Activated CD4-positive, alpha-beta T cell treated with anti-CD3 and anti-CD28 coated beads, Interleukin-2, Interleukin-6, amounts not matched to agents 100 ng/mL and 50 ng/mL, durations not matched to agents 16 hours and 8 hours (primary cell): ENCODE results near the gene MIB1.
A peak's percentile ranks its signal among the peaks of the same experiment; 100 is the strongest.
"Not testable (repeated sequence)": the region's sequence is repeated elsewhere in the genome, so short reads cannot be mapped to it uniquely, and the experiment has no call there.

Experiments
- DNase-seq: peaks from one replicate; pipeline ENCODE4 v3.0.0-alpha.2; 2020

The MIB1 gene

DNA sequence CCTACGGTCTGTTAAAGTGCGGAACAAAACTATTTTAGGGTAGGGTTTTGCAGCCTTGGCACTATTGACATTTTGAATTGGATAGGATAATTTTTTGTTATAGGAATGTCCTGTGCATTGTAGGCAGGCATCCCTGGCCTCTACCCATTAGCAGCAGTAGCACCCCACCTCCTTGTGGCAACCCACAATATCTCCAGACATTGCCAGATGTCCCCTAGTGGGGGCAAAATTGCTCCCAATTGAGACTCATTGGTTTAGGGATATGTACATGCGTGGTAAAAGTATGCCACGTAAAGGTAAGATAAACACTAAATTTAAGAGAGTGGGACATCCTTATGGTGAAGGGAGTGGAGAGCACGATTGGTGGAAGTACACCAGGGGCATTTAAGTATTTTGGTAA, 4.6 kb downstream of the MIB1 start:
- DNase-seq = no peak

DNA sequence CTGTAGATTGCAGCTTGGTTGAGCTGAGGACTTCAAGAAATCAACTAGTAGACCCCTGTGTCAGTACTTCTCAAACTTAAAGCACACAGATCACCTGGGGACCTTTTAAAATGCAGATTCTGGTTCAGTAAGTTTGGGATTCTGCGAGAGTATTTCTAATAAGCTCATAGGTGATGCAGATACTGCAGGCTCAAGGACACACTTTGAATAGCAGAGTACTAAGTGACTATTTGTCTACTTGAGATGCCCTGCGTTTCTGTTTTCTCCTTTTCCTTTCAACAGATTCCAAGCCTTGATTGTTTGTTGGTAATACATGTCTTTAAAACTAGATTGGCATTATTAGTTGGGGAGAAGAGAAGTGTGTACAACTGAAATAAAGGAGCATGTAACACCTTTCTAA, 6.7 kb downstream of the MIB1 start:
- no peak for DNase-seq

GRCh38 chr18:21747764-21748693, 7.4 kb downstream of the MIB1 start:
- no peak for DNase-seq

DNA sequence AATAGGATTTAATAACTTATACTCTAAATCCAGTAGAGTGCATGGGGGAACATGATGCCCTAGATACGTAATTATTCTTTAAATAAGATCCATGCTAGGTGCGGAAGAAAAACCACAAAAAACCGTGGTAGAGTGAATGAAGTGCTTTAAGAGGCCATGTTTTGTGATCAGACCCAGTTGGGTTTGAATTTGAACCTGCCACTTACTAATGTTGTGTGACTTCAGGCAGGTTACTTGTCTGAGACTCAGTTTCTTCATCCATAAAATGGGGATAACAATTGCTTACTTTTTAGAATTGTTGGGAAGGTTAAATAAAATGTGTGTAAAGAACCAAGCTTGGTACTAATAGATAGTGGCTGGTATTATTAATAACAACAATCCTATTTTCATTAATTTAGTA, 17.2 kb downstream of the MIB1 start:
- DNase-seq = no peak

GRCh38 chr18:21759836-21760235, 19.2 kb downstream of the MIB1 start:
- DNase-seq = no peak

DNA sequence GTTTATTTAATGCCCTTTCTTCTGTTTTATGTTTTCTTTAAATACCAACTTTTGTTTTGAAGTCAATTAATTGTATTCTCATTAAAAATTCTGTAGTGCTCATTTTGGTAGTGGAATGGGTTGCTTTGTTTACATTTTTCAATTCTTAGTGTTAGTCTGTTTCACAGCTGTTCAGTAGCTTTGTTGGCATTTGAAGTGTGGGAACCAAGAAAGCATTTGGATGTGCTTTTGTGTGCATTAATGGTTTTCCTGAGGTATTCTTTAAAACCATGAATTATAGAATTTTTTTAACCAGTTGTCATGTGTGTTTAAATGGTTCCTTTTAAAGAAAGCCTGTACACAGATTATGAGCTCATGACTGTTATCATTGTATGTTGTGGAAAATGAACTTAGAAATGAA, 19.7 kb downstream of the MIB1 start:
- DNase-seq = no peak

GRCh38 chr18:21761471-21762115, 21.0 kb downstream of the MIB1 start:
- DNase-seq = no peak

DNA sequence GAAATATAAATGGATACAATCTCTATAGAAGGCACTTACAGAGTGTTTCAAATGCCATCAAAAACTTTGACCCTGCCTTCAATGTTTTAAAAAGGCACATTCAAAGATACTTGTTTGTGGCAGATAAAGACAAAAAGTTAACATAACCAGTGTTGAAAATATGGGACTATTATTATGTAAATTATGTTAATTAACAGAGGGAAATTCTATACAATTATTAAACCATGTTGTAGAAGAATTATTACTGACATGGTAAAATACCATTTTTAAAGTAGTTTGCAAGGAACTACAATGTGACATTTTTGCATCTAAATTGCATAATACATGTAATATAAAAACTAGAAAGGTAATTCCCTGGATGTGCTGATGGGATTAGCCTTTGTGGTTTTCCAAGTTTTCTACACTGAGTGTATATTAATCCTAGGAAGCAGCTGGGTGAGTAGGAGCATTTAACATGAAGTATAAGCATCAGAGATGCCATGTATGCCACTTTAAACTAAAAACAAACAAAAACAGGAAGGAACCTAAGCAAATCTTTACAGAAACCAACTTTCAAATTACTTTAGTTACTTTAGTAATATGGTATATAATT, 21.7 kb downstream of the MIB1 start:
- DNase-seq = no peak

DNA sequence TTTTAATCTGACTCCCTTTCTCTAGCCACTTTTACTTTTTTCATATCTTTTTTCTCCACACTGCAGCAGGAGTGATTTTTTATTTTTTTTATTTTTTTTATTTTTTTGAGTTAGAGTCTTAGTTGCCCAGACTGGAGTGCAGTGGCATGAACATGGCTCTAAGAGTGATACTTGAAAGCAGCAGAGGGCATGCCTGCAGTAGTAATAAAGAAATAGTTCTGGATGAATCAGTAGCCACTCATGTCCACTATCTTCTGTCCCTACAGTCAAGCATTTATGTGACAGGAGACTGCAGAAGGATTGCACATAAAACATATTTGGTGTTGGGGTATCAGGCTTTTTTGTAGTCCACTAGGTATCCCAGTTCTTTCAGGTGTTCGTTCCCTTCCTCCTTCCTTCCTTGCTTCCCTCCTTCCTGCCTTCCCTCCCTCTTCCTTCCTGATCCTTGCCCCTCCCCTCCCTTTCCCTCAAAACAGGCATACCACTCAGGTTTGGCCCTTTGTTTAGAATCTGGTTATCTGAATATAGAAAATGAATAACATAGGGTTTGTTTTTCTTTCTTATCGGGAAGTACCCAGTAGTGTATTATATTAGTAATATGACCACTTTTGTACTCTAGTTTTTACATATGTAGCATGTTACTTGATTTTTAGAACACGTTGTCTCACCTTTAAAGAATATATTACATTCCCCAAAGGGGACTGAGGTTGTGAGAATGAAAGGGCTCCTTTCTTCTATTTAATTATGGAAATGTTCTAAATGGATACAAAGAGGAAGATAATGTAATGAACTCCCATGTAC, 23.5 kb downstream of the MIB1 start:
- no peak for DNase-seq

GRCh38 chr18:21769206-21769605, 28.6 kb downstream of the MIB1 start:
- DNase-seq = no peak

GRCh38 chr18:21774722-21775121, 34.1 kb downstream of the MIB1 start:
- DNase-seq = no peak

DNA sequence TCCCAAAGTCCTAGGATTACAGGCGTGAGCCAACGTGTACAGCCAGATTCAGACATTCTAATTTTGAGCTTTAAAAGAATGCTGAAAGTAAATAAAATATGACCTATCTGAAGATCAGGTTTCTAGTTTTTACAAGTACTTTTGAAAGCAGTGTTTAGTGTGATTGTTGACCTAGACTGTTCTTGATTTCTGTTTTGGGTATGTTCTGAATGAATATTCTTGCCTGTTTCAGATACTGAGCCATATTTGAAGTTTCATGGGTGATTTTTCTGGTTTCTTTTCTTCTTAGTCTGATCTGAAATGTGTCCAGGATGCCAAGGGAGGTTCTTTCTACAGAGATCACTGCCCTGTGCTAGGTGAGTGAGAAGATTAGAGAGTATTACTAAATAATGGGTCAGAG, 37.2 kb downstream of the MIB1 start:
- no peak for DNase-seq

GRCh38 chr18:21786526-21786925, 45.9 kb downstream of the MIB1 start:
- DNase-seq = no peak

- DNase-seq = not testable (repeated sequence)
Observed at GRCh38 chr18:21796089-21796488, 55.5 kb downstream of the MIB1 start.

DNA sequence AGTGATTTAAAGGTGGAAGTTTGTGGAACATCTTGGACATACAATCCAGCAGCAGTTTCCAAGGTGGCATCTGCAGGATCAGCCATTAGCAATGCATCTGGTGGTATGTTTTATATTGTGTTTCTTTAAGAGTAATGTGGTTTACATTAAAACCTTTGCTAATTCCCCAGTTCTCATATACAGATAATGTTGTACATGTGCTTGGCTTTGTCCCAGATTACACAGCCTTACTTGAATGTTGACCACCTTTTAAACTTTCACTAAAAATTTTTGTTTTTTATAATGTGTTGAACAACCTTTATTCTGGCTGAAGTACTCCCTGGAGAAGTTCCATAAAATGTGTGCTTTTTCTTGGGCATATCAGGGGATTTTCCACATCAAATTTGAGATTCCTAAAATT, 57.5 kb downstream of the MIB1 start:
- DNase-seq = no peak

- DNase-seq = no peak
Observed at GRCh38 chr18:21799721-21800120, 59.1 kb downstream of the MIB1 start.

GRCh38 chr18:21803495-21803894, 62.9 kb downstream of the MIB1 start:
- no peak for DNase-seq

GRCh38 chr18:21805771-21806366, 65.3 kb downstream of the MIB1 start:
- no peak for DNase-seq

GRCh38 chr18:21808185-21808584, 67.6 kb downstream of the MIB1 start:
- no peak for DNase-seq

- no peak for DNase-seq
Observed at GRCh38 chr18:21809725-21810124, 69.1 kb downstream of the MIB1 start.

DNA sequence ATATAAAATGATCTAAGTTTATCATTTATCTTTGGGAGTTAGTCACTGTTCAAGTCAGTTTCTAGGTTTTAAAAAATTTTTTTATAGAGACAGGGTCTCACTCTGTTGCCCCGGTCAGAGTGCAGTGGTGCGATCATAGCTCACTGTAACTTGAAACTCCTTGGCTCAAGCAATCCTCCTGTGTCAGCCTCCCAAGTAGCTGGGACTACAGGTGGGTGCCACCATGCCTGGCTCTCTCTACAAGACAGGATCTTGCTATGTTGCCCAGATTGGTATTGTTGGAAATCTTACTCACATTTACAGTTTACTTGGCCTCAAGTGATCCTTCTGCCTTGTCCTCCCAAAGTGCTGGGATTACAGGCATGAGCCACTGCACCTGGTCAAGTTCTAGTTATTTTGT, 74.5 kb downstream of the MIB1 start:
- DNase-seq = no peak

GRCh38 chr18:21820033-21820810, 79.6 kb downstream of the MIB1 start:
- DNase-seq = peak; percentile 6
